Measurements from ENCODE around the gene DNAJC5G. TPM values are rescaled to one million over a fixed set of nuclear protein-coding genes. Genes with fewer than 3 reads are reported as not detected.

DNAJC5G gene
- total RNA-seq, 4 donors from 2014 or later = 0.42 TPM; not detected in 3

DNA sequence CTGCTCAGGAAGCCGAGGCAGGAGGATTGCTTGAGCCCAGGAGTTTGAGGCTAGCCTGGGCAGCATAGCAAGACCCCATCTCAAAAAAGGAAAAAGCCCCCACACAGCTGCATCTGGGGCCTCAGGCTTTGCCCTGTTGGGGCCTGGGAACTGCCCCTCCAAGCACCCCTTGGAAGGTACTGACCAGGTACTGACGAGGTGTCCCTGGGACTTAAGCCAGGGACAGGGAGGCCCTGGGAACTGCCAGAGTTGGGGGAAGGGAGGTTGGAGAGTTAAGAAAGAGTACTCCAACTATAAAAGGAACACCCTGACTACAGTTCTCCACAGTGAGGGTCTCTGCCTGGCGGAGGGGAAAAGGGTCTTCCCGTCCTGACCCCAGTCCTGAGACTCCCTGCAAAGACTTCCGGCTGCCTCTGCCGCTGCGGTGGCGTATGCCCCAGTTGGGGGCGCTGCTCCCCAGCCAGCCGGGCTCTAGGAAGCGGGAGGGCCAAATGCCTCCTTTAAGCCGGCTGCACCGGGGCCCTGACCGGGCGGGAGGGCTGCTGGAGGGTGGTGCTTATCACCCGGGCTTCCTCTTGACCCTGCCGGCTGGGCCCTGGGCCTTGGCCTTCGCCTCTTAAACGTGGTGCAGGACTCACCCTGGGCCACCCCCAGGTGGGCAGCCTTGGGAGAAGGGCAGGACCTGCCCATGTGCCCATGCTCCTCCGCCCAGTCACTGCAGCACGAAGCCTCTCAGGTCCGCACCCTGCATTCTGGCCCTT is 25.2 kb upstream of the DNAJC5G start:
- WGBS = 43% methylated on average over 8 of the region's 22 CpGs
- Histone ChIP-seq H3K9me3 (no peaks in the 10 kb centered on the region), H3K36me3 (no peaks in the 10 kb centered on the region), H3K27me3 (peaks cover 0 to 61% (median 7%) of the 10 kb centered on the region in 4 donors), H3K4me3 (no peak overlapping the region), H3K27ac (replicated peaks in 1 of 4) (no peak overlapping the region), H3K4me1 (peaks cover 0 to 6% (median 2%) of the 10 kb centered on the region in 4 donors)
- DNase-seq (ENCODE audit: extremely low spot score) = no peak
- intact Hi-C loops (cut with DNase I) = no loop called here
- TF ChIP-seq EP300 (IDR thresholded peaks at IDR 0.05) = no peak
- no peak for TF ChIP-seq POLR2AphosphoS5 (IDR thresholded peaks at IDR 0.05)
- no peak for TF ChIP-seq POLR2A (IDR thresholded peaks at IDR 0.05; ENCODE audit: low read depth)
- TF ChIP-seq CTCF (IDR thresholded peaks at IDR 0.05) = peak in 2 of 3 experiments; percentile 11 to 42

DNA sequence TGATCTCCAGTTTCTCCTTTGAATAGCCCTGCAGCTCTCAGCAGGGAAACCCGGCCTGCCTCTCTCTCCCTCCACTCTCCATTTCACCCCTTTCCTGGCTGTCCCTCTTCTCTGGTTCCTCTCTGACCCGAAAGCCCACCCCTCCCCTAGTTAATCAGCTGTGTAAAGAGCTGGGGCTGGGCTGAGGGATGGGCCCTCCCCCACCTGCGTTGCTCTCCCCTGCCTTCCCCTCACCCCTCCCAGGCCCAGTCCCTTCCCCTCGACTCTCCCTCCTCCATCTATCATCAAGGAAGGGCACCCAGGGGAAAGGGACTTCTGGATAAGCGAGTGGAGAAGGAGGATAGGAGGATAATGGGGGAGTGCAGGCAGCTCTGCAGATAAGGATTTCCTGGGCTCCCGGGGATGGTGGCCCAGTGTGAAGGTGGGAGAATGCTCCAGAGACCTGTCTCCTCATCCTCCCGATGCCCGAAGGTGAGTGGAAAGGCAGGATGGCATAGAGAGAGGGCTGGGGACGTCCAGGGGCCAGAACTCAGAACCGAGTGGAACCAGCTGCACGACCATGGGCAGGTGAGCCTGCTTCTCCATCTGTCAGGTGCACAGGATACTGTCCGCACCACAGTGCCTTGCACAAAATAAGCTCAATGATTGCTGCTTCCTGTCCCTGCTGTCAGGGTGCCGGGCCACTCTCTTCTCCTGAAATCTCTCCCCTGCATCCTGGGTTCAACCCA is 24.4 kb upstream of the DNAJC5G start:
- no peak overlapping the region for H3K4me3 ChIP-seq
- H3K9me3 ChIP-seq = no peaks in the 10 kb centered on the region
- no peak for DNase-seq (ENCODE audit: extremely low spot score)
- H3K27ac ChIP-seq (replicated peaks in 1 of 4) = no peak overlapping the region
- H3K27me3 ChIP-seq = peaks cover 0 to 65% (median 7%) of the 10 kb centered on the region in 4 donors
- WGBS = 54% methylated on average over 11 of the region's 13 CpGs
- H3K4me1 ChIP-seq = peaks cover 0 to 6% (median 2%) of the 10 kb centered on the region in 4 donors
- no peaks in the 10 kb centered on the region for H3K36me3 ChIP-seq
- intact Hi-C loops (cut with DNase I) = no loop called here
- TF ChIP-seq EP300 (IDR thresholded peaks at IDR 0.05) (no peak), CTCF (IDR thresholded peaks at IDR 0.05) (no peak), POLR2A (IDR thresholded peaks at IDR 0.05; ENCODE audit: low read depth) (no peak), POLR2AphosphoS5 (IDR thresholded peaks at IDR 0.05) (no peak)

GRCh38 chr2:27251766-27252165 is 23.5 kb upstream of the DNAJC5G start:
- DNase-seq (ENCODE audit: extremely low spot score) = no peak
- H3K4me3 ChIP-seq = no peak overlapping the region

GRCh38 chr2:27255187-27255586 is 20.0 kb upstream of the DNAJC5G start:
- Histone ChIP-seq H3K27me3 (peaks cover 0 to 93% (median 9%) of the 10 kb centered on the region in 4 donors), H3K9me3 (no peaks in the 10 kb centered on the region), H3K27ac (replicated peaks in 1 of 4) (no peak overlapping the region), H3K36me3 (no peaks in the 10 kb centered on the region), H3K4me3 (no peak overlapping the region), H3K4me1 (peaks cover 0 to 4% (median 2%) of the 10 kb centered on the region in 4 donors)
- no peak for DNase-seq (ENCODE audit: extremely low spot score)
- TF ChIP-seq CTCF (IDR thresholded peaks at IDR 0.05) (no peak), POLR2A (IDR thresholded peaks at IDR 0.05; ENCODE audit: low read depth) (no peak), EP300 (IDR thresholded peaks at IDR 0.05) (no peak), POLR2AphosphoS5 (IDR thresholded peaks at IDR 0.05) (no peak)
- intact Hi-C loops (cut with DNase I) = no loop called here
- WGBS = 33% methylated on average over 13 of the region's 13 CpGs

More at GRCh38 chr2:27251766-27252165, 23.5 kb upstream of the DNAJC5G start:
- H3K27ac ChIP-seq (replicated peaks in 1 of 4) = no peak overlapping the region
- intact Hi-C loops (cut with DNase I) = no loop called here
- no peaks in the 10 kb centered on the region for H3K9me3 ChIP-seq
- 82% methylated on average over 11 of the region's 13 CpGs for WGBS
- TF ChIP-seq EP300 (IDR thresholded peaks at IDR 0.05) (no peak), CTCF (IDR thresholded peaks at IDR 0.05) (no peak), POLR2A (IDR thresholded peaks at IDR 0.05; ENCODE audit: low read depth) (no peak)
- peaks cover 0 to 6% (median 2%) of the 10 kb centered on the region in 4 donors for H3K4me1 ChIP-seq
- peaks cover 0 to 74% (median 7%) of the 10 kb centered on the region in 4 donors for H3K27me3 ChIP-seq
- H3K36me3 ChIP-seq = no peaks in the 10 kb centered on the region
